Type B pancreatic cell (in vitro differentiated cells): ENCODE results near the gene LIMS1. TPM values are rescaled to one million over a fixed set of nuclear protein-coding genes. Genes with fewer than 3 reads are reported as not detected.

Experiments
- DNase-seq: peaks from one replicate; pipeline ENCODE4 v3.0.0; 2021; ENCODE audit warnings: mixed read lengths; ENCODE audit not compliant: unreplicated experiment; ENCODE audit errors: extremely low spot score
- H3K27ac Mint-ChIP-seq: 2 replicates; pipeline ENCODE4 v1.8.0; 2021; ENCODE audit warnings: mild to moderate bottlenecking, mixed read lengths
- H3K27me3 Mint-ChIP-seq: 2 replicates; pipeline ENCODE4 v1.8.0; 2021; ENCODE audit warnings: mixed read lengths
- H3K36me3 Mint-ChIP-seq: 2 replicates; pipeline ENCODE4 v1.8.0; 2021; ENCODE audit warnings: mixed read lengths
- H3K4me1 Mint-ChIP-seq: one replicate; pipeline ENCODE4 v1.8.0; 2021; ENCODE audit warnings: mixed read lengths; ENCODE audit not compliant: unreplicated experiment
- H3K4me3 Mint-ChIP-seq: 2 replicates; pipeline ENCODE4 v1.8.0; 2021; ENCODE audit warnings: mild to moderate bottlenecking, mixed read lengths
- H3K9me3 Mint-ChIP-seq: 2 replicates; pipeline ENCODE4 v1.8.0; 2021; ENCODE audit warnings: mixed read lengths
- CTCF ChIP-seq: fragments of 200-600 bp; sonication (generic); conservative IDR thresholded peaks from 2 replicates; pipeline ENCODE4 v1.5.0; 2021; ENCODE audit warnings: antibody characterized with exemption, mild to moderate bottlenecking
- total RNA-seq: library from RNA; stranded (reverse); gene quantifications from 2 replicates; pipeline ENCODE4 v1.2.1, GENCODE V29; 2021; ENCODE audit warnings: low replicate concordance

LIMS1 gene
- total RNA-seq, 1 donor from 2014 or later: 43.5 TPM

GRCh38 chr2:108621087-108621559, 86.9 kb downstream of the LIMS1 start:
- TF ChIP-seq CTCF: no peak
- Mint-ChIP-seq H3K4me1 (peaks cover 58% of the 10 kb centered on the region), H3K36me3 (no peaks in the 10 kb centered on the region), H3K9me3 (no peaks in the 10 kb centered on the region), H3K4me3 (peak overlapping the region; percentile 82), H3K27ac (peak overlapping the region; percentile 95), H3K27me3 (no peaks in the 10 kb centered on the region)
- DNase-seq: no peak

GRCh38 chr2:108621687-108622681, 87.7 kb downstream of the LIMS1 start:
- no peak for TF ChIP-seq CTCF
- no peaks in the 10 kb centered on the region for H3K36me3 Mint-ChIP-seq
- peaks cover 52% of the 10 kb centered on the region for H3K4me1 Mint-ChIP-seq
- no peak for DNase-seq
- H3K27ac Mint-ChIP-seq: peak overlapping the region; percentile 95
- peak overlapping the region; percentile 82 for H3K4me3 Mint-ChIP-seq
- no peaks in the 10 kb centered on the region for H3K9me3 Mint-ChIP-seq
- no peaks in the 10 kb centered on the region for H3K27me3 Mint-ChIP-seq

GRCh38 chr2:108623616-108624015, 89.3 kb downstream of the LIMS1 start:
- Mint-ChIP-seq H3K27ac (no peak overlapping the region), H3K36me3 (no peaks in the 10 kb centered on the region), H3K4me1 (peaks cover 47% of the 10 kb centered on the region), H3K9me3 (no peaks in the 10 kb centered on the region), H3K4me3 (no peak overlapping the region), H3K27me3 (no peaks in the 10 kb centered on the region)
- no peak for TF ChIP-seq CTCF
- DNase-seq: no peak

GRCh38 chr2:108625186-108625827, 91.0 kb downstream of the LIMS1 start:
- DNase-seq: no peak
- no peaks in the 10 kb centered on the region for H3K27me3 Mint-ChIP-seq
- H3K4me1 Mint-ChIP-seq: peaks cover 33% of the 10 kb centered on the region
- H3K4me3 Mint-ChIP-seq: no peak overlapping the region
- no peaks in the 10 kb centered on the region for H3K9me3 Mint-ChIP-seq
- no peaks in the 10 kb centered on the region for H3K36me3 Mint-ChIP-seq
- H3K27ac Mint-ChIP-seq: peak overlapping the region; percentile 21
- no peak for TF ChIP-seq CTCF

GRCh38 chr2:108625828-108626195, 91.5 kb downstream of the LIMS1 start:
- peak overlapping the region; percentile 21 for H3K27ac Mint-ChIP-seq
- H3K4me3 Mint-ChIP-seq: no peak overlapping the region
- no peaks in the 10 kb centered on the region for H3K27me3 Mint-ChIP-seq
- H3K4me1 Mint-ChIP-seq: peaks cover 32% of the 10 kb centered on the region
- no peak for TF ChIP-seq CTCF
- H3K36me3 Mint-ChIP-seq: no peaks in the 10 kb centered on the region
- H3K9me3 Mint-ChIP-seq: no peaks in the 10 kb centered on the region
- no peak for DNase-seq
